HG03039 (cell line): ENCODE results near the gene GDF2.

Source experiments
- ATAC-seq: cut with Tn5 transposase; IDR thresholded peaks from one replicate; pipeline ENCODE4 v1.9.1; 2021; ENCODE audit warnings: mild to moderate bottlenecking, moderate library complexity; ENCODE audit not compliant: unreplicated experiment

The GDF2 gene

GRCh38 chr10:47311193-47311931 is 10.9 kb upstream of the GDF2 start:
- ATAC-seq = no peak

GRCh38 chr10:47311932-47312662 is 10.2 kb upstream of the GDF2 start:
- no peak for ATAC-seq

DNA sequence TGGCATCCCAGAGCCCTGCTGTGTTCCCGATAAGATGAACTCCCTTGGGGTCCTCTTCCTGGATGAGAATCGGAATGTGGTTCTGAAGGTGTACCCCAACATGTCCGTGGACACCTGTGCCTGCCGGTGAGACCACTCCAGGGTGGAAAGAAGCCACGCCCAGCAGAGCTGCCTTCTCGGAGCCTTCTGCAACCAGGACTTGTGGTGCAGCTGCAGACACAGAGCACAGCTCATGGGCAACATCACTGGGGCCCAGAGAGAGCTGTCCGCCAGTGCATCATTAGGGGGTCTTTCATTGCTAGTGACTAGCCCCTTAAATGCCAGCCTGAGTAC is 9.6 kb upstream of the GDF2 start:
- ATAC-seq = no peak

GRCh38 chr10:47314416-47314970 is 7.8 kb upstream of the GDF2 start:
- ATAC-seq = no peak

DNA sequence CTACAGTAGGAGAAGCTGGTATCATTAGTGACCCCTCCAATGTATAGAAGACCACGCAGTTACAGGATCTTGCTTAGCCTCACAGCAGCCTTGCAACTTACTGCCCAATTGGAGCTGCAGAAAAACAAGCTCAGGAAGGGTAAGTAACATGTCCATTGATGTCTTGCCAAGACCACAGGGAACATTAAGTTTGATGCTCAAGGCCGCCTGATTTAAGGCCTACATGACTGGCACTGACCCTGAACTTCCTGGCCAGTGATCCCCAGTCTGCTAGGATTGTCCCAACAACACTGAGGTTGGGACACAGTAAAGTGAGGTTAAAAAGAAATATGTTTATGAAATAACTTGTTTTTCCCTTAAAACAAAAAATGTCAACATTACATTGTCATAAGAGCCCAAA is 6.8 kb upstream of the GDF2 start:
- no peak for ATAC-seq

GRCh38 chr10:47316131-47316530 is 6.1 kb upstream of the GDF2 start:
- ATAC-seq = no peak

GRCh38 chr10:47317251-47317650 is 5.0 kb upstream of the GDF2 start:
- ATAC-seq = no peak

GRCh38 chr10:47318706-47319105 is 3.5 kb upstream of the GDF2 start:
- no peak for ATAC-seq

- ATAC-seq = no peak
These were observed 2.5 kb upstream of the GDF2 start for GRCh38 chr10:47319784-47320183.

- ATAC-seq = no peak
These were observed 1.4 kb upstream of the GDF2 start for GRCh38 chr10:47320812-47321211.

DNA sequence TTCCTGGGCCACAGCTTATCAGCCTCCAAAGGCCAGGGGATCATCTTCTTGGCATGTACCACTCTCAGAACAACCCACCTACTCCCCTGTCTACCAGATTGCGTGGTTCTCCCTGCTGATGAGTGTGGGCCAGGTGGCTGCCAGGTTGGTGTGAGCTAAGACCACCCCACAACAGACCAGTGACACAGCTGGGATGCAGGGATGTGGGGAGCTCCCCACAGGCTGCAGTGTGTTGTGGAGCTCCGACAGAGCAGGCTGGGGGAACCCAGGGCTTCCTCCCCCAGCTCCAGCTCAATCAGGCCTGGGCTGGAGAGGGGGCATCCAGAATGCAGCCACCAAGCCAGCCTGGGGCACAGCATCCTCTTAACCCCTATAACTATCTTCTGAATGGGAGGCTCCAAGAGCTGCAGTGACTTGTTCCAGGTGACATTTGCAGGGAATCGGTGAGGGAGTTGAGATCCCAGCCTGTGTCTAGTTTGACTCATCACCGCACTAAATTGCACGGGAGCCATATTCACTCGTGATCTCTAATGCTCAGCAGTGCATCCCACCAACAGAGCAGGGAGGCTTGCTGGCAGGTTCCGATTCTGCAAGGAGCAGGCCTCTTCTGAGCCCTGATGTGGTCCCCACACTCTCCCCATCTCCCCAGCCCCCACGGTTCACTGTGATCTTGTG is 596 bp upstream of the GDF2 start:
- ATAC-seq = no peak

- ATAC-seq = no peak
These were observed 833 bp downstream of the GDF2 start for GRCh38 chr10:47323087-47323486.

DNA sequence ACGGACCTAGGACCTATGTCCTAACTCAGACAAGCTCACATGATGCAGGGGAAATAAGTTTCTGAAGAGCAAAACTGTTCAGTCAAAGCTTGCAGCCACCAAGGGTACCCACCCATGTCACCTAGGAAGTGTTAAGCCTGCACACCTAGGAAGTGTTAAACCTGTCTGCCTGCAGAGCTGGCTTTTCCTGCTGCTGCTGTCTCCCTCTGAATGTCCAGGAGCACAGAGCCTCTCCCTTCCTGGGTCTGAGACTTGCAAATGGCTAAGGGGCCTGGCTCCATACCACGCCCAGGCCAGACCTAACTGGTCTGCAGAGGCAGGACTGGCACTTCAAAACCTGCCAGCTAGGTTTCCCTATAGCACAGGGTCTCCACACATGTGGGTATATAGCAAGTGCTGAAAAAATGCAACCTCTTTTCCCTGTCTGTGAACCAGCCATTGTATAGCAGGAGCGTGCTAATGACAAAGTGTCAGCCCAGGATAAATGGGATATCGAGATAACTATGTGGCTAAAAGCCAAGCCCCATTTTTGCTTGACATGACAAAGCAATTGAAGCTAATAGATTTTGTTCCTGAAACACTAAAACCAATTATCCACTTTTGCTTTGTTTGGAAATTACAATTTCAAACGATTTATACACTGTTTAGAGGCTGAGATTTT is 1.5 kb downstream of the GDF2 start:
- ATAC-seq = no peak

DNA sequence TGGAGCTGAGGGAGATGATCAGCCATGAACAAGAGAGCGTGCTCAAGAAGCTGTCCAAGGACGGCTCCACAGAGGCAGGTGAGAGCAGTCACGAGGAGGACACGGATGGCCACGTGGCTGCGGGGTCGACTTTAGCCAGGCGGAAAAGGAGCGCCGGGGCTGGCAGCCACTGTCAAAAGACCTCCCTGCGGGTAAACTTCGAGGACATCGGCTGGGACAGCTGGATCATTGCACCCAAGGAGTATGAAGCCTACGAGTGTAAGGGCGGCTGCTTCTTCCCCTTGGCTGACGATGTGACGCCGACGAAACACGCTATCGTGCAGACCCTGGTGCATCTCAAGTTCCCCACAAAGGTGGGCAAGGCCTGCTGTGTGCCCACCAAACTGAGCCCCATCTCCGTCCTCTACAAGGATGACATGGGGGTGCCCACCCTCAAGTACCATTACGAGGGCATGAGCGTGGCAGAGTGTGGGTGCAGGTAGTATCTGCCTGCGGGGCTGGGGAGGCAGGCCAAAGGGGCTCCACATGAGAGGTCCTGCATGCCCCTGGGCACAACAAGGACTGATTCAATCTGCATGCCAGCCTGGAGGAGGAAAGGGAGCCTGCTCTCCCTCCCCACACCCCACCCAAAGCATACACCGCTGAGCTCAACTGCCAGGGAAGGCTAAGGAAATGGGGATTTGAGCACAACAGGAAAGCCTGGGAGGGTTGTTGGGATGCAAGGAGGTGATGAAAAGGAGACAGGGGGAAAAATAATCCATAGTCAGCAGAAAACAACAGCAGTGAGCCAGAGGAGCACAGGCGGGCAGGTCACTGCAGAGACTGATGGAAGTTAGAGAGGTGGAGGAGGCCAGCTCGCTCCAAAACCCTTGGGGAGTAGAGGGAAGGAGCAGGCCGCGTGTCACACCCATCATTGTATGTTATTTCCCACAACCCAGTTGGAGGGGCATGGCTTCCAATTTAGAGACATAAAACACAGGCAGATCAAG is 3.3 kb downstream of the GDF2 start:
- no peak for ATAC-seq

DNA sequence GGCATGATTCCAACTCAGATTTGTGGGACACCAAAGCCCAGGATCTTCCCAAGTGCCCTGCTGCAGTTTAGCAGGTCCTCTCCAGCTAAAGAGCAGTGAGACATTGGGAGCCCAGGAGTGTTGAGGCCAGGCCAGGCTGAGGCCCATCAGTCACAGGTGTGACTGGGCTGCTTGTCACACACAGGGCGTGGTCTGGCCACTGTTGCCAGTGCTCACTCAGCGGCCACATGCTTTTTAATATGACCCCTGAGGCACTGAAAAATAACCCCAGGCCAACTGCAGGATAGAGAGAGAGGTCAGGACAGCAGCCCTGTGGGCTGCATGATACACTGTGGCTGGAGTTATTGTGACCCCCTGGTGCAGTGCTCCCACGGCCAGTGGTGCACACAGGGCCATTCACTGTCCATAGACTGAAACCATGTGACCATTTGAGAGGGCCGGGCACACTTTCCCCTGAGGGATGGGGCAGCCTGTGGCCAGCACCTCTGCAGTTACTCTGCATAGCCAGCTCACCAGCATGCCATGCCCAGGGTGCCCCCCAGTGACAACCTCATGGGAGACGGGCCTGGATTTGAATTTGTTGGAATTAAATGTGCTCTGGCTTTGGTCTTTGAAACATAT is 4.2 kb downstream of the GDF2 start:
- ATAC-seq = no peak

- no peak for ATAC-seq
These were observed 4.7 kb downstream of the GDF2 start for GRCh38 chr10:47326927-47327330.

- no peak for ATAC-seq
These were observed 7.6 kb downstream of the GDF2 start for GRCh38 chr10:47329855-47330254.

GRCh38 chr10:47330366-47330765 is 8.1 kb downstream of the GDF2 start:
- no peak for ATAC-seq

DNA sequence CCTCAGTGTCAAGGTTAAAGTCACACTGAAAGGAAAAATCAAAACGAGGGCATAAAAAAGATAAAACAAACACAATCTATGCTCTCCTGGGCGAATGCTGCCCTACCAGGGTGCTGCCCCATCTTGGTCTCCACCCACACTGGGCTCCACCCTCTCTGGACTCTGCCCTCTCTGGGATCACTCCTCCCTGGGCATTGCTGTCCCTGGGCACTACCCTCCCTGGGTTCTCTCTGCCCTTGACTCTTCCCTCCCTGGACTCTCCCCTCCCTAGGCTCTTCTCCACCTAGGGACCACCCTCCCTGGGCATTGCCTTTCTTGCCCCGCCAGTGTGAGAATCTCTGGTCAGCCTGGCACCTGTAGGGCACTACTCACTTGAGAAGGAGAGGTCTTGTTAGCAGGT is 8.6 kb downstream of the GDF2 start:
- no peak for ATAC-seq

DNA sequence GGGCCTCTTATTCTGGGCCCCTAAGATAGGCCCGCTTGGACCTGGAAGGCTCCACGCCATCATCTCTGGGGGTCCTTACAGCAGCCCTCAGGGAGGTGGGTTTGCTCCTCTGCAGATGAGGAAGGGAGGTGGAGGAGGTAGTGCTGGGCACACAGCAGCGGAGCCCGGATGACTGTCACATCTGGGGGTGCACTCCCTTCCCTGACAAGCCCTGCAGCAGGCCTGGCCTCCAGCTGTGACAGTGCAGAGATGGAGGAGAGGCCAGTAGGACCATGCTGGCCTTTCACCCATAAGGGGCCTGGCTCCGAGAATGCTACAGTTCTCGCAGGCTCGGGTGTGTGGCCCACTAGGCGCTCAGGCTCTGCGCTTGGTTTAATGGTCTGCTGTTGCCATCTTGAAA is 9.2 kb downstream of the GDF2 start:
- ATAC-seq = no peak
